ENCODE data around the gene KIRREL3.

Gene KIRREL3

GRCh38 chr11:126507646-126508045 lies 492.9 kb downstream of the KIRREL3 start:
- DNase-seq (ENCODE audit: low read depth): no peak

GRCh38 chr11:126506789-126507188 lies 493.8 kb downstream of the KIRREL3 start:
- no peak for DNase-seq (ENCODE audit: low read depth)

- DNase-seq (ENCODE audit: low read depth): no peak
These were observed 497.6 kb downstream of the KIRREL3 start for GRCh38 chr11:126502982-126503381.

- no peak for DNase-seq (ENCODE audit: low read depth)
These were observed 498.4 kb downstream of the KIRREL3 start for GRCh38 chr11:126502159-126502558.

GRCh38 chr11:126501641-126502040 lies 498.9 kb downstream of the KIRREL3 start:
- DNase-seq (ENCODE audit: low read depth): no peak

GRCh38 chr11:126500981-126501380 lies 499.6 kb downstream of the KIRREL3 start:
- DNase-seq (ENCODE audit: low read depth): no peak

- DNase-seq (ENCODE audit: low read depth): no peak
These were observed 501.3 kb downstream of the KIRREL3 start for GRCh38 chr11:126499131-126499752.

GRCh38 chr11:126498281-126498680 lies 502.3 kb downstream of the KIRREL3 start:
- no peak for DNase-seq (ENCODE audit: low read depth)

GRCh38 chr11:126497581-126498122 lies 502.9 kb downstream of the KIRREL3 start:
- DNase-seq (ENCODE audit: low read depth): no peak

- DNase-seq (ENCODE audit: low read depth): no peak
These were observed 503.8 kb downstream of the KIRREL3 start for GRCh38 chr11:126496576-126497337.

- DNase-seq (ENCODE audit: low read depth): no peak
These were observed 505.0 kb downstream of the KIRREL3 start for GRCh38 chr11:126495281-126496220.

- DNase-seq (ENCODE audit: low read depth): no peak
These were observed 505.7 kb downstream of the KIRREL3 start for GRCh38 chr11:126494831-126495230.

- DNase-seq (ENCODE audit: low read depth): no peak
These were observed 508.1 kb downstream of the KIRREL3 start for GRCh38 chr11:126492331-126493082.

- no peak for DNase-seq (ENCODE audit: low read depth)
These were observed 509.5 kb downstream of the KIRREL3 start for GRCh38 chr11:126491092-126491491.

GRCh38 chr11:126489836-126490660 lies 510.5 kb downstream of the KIRREL3 start:
- DNase-seq (ENCODE audit: low read depth): no peak

GRCh38 chr11:126488591-126489370 lies 511.8 kb downstream of the KIRREL3 start:
- no peak for DNase-seq (ENCODE audit: low read depth)

- no peak for DNase-seq (ENCODE audit: low read depth)
These were observed 512.9 kb downstream of the KIRREL3 start for GRCh38 chr11:126487711-126488110.

- no peak for DNase-seq (ENCODE audit: low read depth)
These were observed 514.5 kb downstream of the KIRREL3 start for GRCh38 chr11:126485986-126486635.
